Measurements from ENCODE around the gene ZFPL1. TPM values are rescaled to one million over a fixed set of nuclear protein-coding genes. Genes with fewer than 3 reads are reported as not detected.
A peak's percentile ranks its signal among the peaks of the same experiment; 100 is the strongest.

ZFPL1 gene
- total and polyA plus RNA-seq, 9 of the 15 experiments (the other 6 are each of a cell fraction or from before 2014, with no cell fraction given), result 3.7 to 37.5 (median 22.7) TPM

- TF ChIP-seq NR2F6 (CRISPR knock-in tag; IDR thresholded peaks at IDR 0.05), result no peak
- no peak for TF ChIP-seq SETDB1 (IDR thresholded peaks at IDR 0.05; ENCODE audit: low read length)
- no peak for TF ChIP-seq PHF20 (IDR thresholded peaks at IDR 0.05; ENCODE audit: partially characterized antibody)
- TF ChIP-seq ZBTB8A (IDR thresholded peaks at IDR 0.05; ENCODE audit: partially characterized antibody), result no peak
- no peak; the same call in 1 of the 2 replicates for TF ChIP-seq EP300 (IDR thresholded peaks at IDR 0.05; ENCODE audit: low read length)
- TF ChIP-seq, protein P1, sequence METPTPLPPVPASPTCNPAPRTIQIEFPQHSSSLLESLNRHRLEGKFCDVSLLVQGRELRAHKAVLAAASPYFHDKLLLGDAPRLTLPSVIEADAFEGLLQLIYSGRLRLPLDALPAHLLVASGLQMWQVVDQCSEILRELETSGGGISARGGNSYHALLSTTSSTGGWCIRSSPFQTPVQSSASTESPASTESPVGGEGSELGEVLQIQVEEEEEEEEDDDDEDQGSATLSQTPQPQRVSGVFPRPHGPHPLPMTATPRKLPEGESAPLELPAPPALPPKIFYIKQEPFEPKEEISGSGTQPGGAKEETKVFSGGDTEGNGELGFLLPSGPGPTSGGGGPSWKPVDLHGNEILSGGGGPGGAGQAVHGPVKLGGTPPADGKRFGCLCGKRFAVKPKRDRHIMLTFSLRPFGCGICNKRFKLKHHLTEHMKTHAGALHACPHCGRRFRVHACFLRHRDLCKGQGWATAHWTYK (CRISPR knock-in tag; IDR thresholded peaks at IDR 0.05), result 0 out of 2 replicates have a peak, but pooled peaks have one; percentile 87
- no peak for TF ChIP-seq ZSCAN29 (IDR thresholded peaks at IDR 0.05)
- TF ChIP-seq JUN (IDR thresholded peaks at IDR 0.05; ENCODE audit: borderline replicate concordance, low read depth, low read length), result no peak
- no peak for TF ChIP-seq JUN (CRISPR knock-in tag; IDR thresholded peaks at IDR 0.05; ENCODE audit: borderline replicate concordance)
- TF ChIP-seq ASH1L (IDR thresholded peaks at IDR 0.05; ENCODE audit: borderline replicate concordance, low read depth, partially characterized antibody), result peak; percentile 92
- no peak for TF ChIP-seq ZNF212 (CRISPR knock-in tag; IDR thresholded peaks at IDR 0.05)
- no peak for TF ChIP-seq SIN3B (IDR thresholded peaks at IDR 0.05; ENCODE audit: low read depth)
- TF ChIP-seq NRF1 (conservative IDR thresholded peaks at IDR 0.05 in 1 of 2, IDR thresholded peaks at IDR 0.05 in 1 of 2), result no peak
- peak; percentile 47; the same call in 1 of the 2 replicates for TF ChIP-seq PHF8 (IDR thresholded peaks at IDR 0.05; ENCODE audit: borderline replicate concordance, low read length)
- no peak for TF ChIP-seq ZNF197 (CRISPR knock-in tag; IDR thresholded peaks at IDR 0.05; ENCODE audit: low read depth)
- peak; percentile 90 for TF ChIP-seq PKNOX1 (IDR thresholded peaks at IDR 0.05)
- 0 out of 2 replicates have a peak, but pooled peaks have one; percentile 13 for TF ChIP-seq ZNF609 (CRISPR knock-in tag; IDR thresholded peaks at IDR 0.05; ENCODE audit: borderline replicate concordance)
- TF ChIP-seq RHOXF2B (CRISPR knock-in tag; conservative IDR thresholded peaks at IDR 0.05), result no peak
- TF ChIP-seq E2F3 (CRISPR knock-in tag; IDR thresholded peaks at IDR 0.05), result no peak
- peak; percentile 57; the same call in 1 of the 2 replicates for TF ChIP-seq CREM (IDR thresholded peaks at IDR 0.05; ENCODE audit: low read depth)
- TF ChIP-seq HIVEP1 (CRISPR knock-in tag; IDR thresholded peaks at IDR 0.05), result no peak
- TF ChIP-seq HNRNPK (IDR thresholded peaks at IDR 0.05; ENCODE audit: low read depth, low read length, poor library complexity, severe bottlenecking), result no peak
- no peak for TF ChIP-seq ESRRA (IDR thresholded peaks at IDR 0.05; ENCODE audit: borderline replicate concordance, low read depth)
Observed at GRCh38 chr11:65134952-65135632, 51.1 kb downstream of the ZFPL1 start (continued).

Measured in K562 (cell line).